CD14-positive monocyte (primary cell): ENCODE data around the gene CA10. TPM values are rescaled to one million over a fixed set of nuclear protein-coding genes. Genes with fewer than 3 reads are reported as not detected.

ENCODE experiments used
- DNase-seq, 3 donors: peaks; one replicate each; pipeline ENCODE4 v3.0.0-alpha.2; 2011 to 2022
- H2AFZ ChIP-seq: 2 replicates; pipeline ENCODE4 v1.6.0; 2012; ENCODE audit warnings: mild to moderate bottlenecking, low read depth, low read length, inconsistent platforms; ENCODE audit not compliant: insufficient read depth, poor library complexity, severe bottlenecking
- H3K27ac ChIP-seq, 2 donors: 1 replicate in 1 of 2; 2 replicates in 1 of 2; pipeline ENCODE4 v1.5.1; 2012 to 2013; ENCODE audit warnings: low read length in 2 of 2, control low read depth in 1 of 2, inconsistent platforms in 1 of 2, low read depth in 1 of 2, mild to moderate bottlenecking in 1 of 2
- H3K27me3 ChIP-seq, 2 donors: one replicate each; pipeline versions ENCODE4 v1.6.0 to v1.6.1; 2011 to 2013; ENCODE audit warnings: low read length in 2 of 2; ENCODE audit not compliant: control insufficient read depth in 2 of 2, insufficient read depth in 2 of 2
- H3K36me3 ChIP-seq, 2 donors: replicated peaks in 1 of 2; 1 replicate in 1 of 2; 2 replicates in 1 of 2; pipeline versions ENCODE4 v1.5.1 to v1.6.1; 2012 to 2013; ENCODE audit warnings: low read length in 2 of 2, control low read depth in 1 of 2, inconsistent platforms in 1 of 2, mild to moderate bottlenecking in 1 of 2; ENCODE audit not compliant: insufficient read depth in 2 of 2, control insufficient read depth in 1 of 2
- H3K4me1 ChIP-seq, 2 donors: 1 replicate in 1 of 2; 2 replicates in 1 of 2; pipeline versions ENCODE4 v1.5.1 to v1.6.1; 2012 to 2013; ENCODE audit warnings: low read length in 2 of 2, control low read depth in 1 of 2, inconsistent platforms in 1 of 2, mild to moderate bottlenecking in 1 of 2, moderate library complexity in 1 of 2; ENCODE audit not compliant: insufficient read depth in 2 of 2, control insufficient read depth in 1 of 2
- H3K4me2 ChIP-seq: replicated peaks from 2 replicates; pipeline ENCODE3; 2012; ENCODE audit warnings: low read length, moderate library complexity, mild to moderate bottlenecking; ENCODE audit not compliant: poor library complexity, severe bottlenecking; ENCODE audit errors: extremely low read depth
- H3K4me3 ChIP-seq, 3 experiments: fragments of 200-600 bp in 1 of 3; sonication (generic) in 1 of 3; replicated peaks in 1 of 3; 1 replicate in 2 of 3; 2 replicates in 1 of 3; pipeline ENCODE4 v1.5.1; 2011 to 2013; ENCODE audit warnings: low read length in 3 of 3, mild to moderate bottlenecking in 3 of 3, control low read depth in 2 of 3, low read depth in 2 of 3, inconsistent platforms in 1 of 3, moderate library complexity in 1 of 3
- H3K79me2 ChIP-seq: 2 replicates; pipeline ENCODE4 v1.6.0; 2012; ENCODE audit warnings: mild to moderate bottlenecking, control low read depth, inconsistent platforms, low read length, moderate library complexity; ENCODE audit not compliant: insufficient read depth
- H3K9ac ChIP-seq: 2 replicates; pipeline ENCODE4 v1.6.0; 2017; ENCODE audit warnings: low read length, mild to moderate bottlenecking; ENCODE audit not compliant: insufficient read depth, poor library complexity, severe bottlenecking
- H3K9me3 ChIP-seq, 2 donors: replicated peaks in 1 of 2; 1 replicate in 1 of 2; 2 replicates in 1 of 2; pipeline versions ENCODE4 v1.5.1 to v1.6.1; 2012 to 2013; ENCODE audit warnings: low read length in 2 of 2, control low read depth in 1 of 2; ENCODE audit not compliant: control insufficient read depth in 1 of 2, insufficient read depth in 1 of 2
- H4K20me1 ChIP-seq: 2 replicates; pipeline ENCODE4 v1.6.0; 2012; ENCODE audit warnings: mild to moderate bottlenecking, low read length, control low read depth, moderate library complexity; ENCODE audit not compliant: insufficient read depth
- H3K27ac Mint-ChIP-seq, 7 donors: one replicate each; pipeline ENCODE4 v1.8.0; 2020; ENCODE audit warnings: mild to moderate bottlenecking in 7 of 7, mixed read lengths in 7 of 7, moderate library complexity in 6 of 7, inconsistent platforms in 2 of 7
- H3K27me3 Mint-ChIP-seq, 3 donors: one replicate each; pipeline ENCODE4 v1.8.0; 2021 to 2022; ENCODE audit warnings: low read depth in 3 of 3, mild to moderate bottlenecking in 3 of 3, mixed read lengths in 3 of 3, moderate library complexity in 3 of 3, inconsistent platforms in 1 of 3
- H3K36me3 Mint-ChIP-seq, 2 donors: one replicate each; pipeline ENCODE4 v1.8.0; 2020; ENCODE audit warnings: mixed read lengths in 2 of 2, inconsistent platforms in 1 of 2, mild to moderate bottlenecking in 1 of 2
- H3K4me1 Mint-ChIP-seq: one replicate; pipeline ENCODE4 v1.8.0; 2020; ENCODE audit warnings: mild to moderate bottlenecking, mixed read lengths
- H3K4me3 Mint-ChIP-seq, 2 donors: one replicate each; pipeline ENCODE4 v1.8.0; 2020; ENCODE audit warnings: mild to moderate bottlenecking in 2 of 2, mixed read lengths in 2 of 2, moderate library complexity in 1 of 2
- H3K9me3 Mint-ChIP-seq, 7 donors: one replicate each; pipeline ENCODE4 v1.8.0; 2020 to 2022; ENCODE audit warnings: mixed read lengths in 7 of 7, mild to moderate bottlenecking in 6 of 7, moderate library complexity in 6 of 7, inconsistent platforms in 2 of 7
- WGBS: methylation state at CpG from one replicate; pipeline ENCODE4 v1.1.5; 2013; ENCODE audit warnings: missing lambda C conversion rate; ENCODE audit not compliant: insufficient coverage; 5-methylcytosine and 5-hydroxymethylcytosine counted together
- intact Hi-C, 2 donors: fragments of 100-400 bp; cut with micrococcal nuclease; formaldehyde crosslinking; loops; one replicate each; pipeline versions ENCODE4 v1.15.0 to v1.15.1; 2023
- polyA plus RNA-seq, 3 donors: library from polyadenylated mRNA; depleted of rRNA in 1 of 3; unstranded in 2 of 3; stranded (reverse) in 1 of 3; fragments of 300-500 nt in 2 of 3; fragments of >200 nt in 1 of 3; fragmentation: Illumina TruSeq in 2 of 3; gene quantifications; 1 replicate in 2 of 3; 2 replicates in 1 of 3; pipeline ENCODE4 v1.2.3, GENCODE V29; 2012 to 2021
- TF ChIP-seq, protein P1 (sequence below): fragments of 200-600 bp; IDR thresholded peaks from one replicate; pipeline ENCODE4 v1.8.0; 2022; ENCODE audit warnings: antibody characterized with exemption, mild to moderate bottlenecking

The CA10 gene
- polyA plus RNA-seq, 3 donors = not detected

DNA sequence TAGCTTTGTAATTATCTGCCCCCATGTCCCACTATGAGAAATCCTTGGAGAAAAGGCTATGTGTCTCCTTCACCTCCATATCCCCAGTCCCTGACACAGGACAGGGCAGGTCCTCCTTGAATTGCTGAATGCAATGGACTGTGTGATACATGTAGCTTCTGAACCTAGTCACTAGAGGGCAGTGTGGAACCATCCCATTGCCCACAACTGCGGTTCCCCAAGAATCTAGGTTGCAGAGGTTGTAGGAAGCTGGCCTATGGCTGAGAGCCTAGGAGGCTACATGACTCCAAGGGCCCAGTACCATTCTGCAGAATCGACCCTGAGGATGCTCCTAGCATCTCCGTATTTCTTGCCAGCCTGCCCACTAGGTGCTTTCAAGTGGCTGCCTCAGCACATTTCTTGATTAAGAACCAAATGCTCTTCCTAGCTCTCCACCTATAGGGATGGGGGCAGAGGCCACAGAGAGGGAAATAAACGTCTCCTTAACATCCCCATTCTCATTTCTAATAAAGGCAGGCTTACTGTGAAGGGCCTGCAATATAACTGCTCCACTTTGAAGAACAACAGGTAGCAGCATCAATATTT, 394.0 kb downstream of the CA10 start:
- Histone ChIP-seq H3K79me2 (no peaks in the 10 kb centered on the region), H3K4me2 (no peak overlapping the region), H2AFZ (no peak overlapping the region), H3K36me3 (no peaks in the 10 kb centered on the region), H3K4me1 (no peaks in the 10 kb centered on the region), H3K27me3 (no peaks in the 10 kb centered on the region), H4K20me1 (no peaks in the 10 kb centered on the region), H3K4me3 (no peak overlapping the region), H3K9ac (no peak overlapping the region), H3K9me3 (no peaks in the 10 kb centered on the region), H3K27ac (no peak overlapping the region)
- Mint-ChIP-seq H3K27ac (peak overlapping the region in 1 of 7 donors; percentile 13), H3K36me3 (no peaks in the 10 kb centered on the region), H3K9me3 (no peaks in the 10 kb centered on the region), H3K27me3 (peaks cover 2 to 9% (median 4%) of the 10 kb centered on the region in 3 donors), H3K4me3 (no peak overlapping the region), H3K4me1 (no peaks in the 10 kb centered on the region)
- 11% methylated on average over 3 of the region's 4 CpGs for WGBS
- DNase-seq = peak; percentile 13 to 30 (median 30)
- intact Hi-C loops = no loop called here
- TF ChIP-seq, protein P1, sequence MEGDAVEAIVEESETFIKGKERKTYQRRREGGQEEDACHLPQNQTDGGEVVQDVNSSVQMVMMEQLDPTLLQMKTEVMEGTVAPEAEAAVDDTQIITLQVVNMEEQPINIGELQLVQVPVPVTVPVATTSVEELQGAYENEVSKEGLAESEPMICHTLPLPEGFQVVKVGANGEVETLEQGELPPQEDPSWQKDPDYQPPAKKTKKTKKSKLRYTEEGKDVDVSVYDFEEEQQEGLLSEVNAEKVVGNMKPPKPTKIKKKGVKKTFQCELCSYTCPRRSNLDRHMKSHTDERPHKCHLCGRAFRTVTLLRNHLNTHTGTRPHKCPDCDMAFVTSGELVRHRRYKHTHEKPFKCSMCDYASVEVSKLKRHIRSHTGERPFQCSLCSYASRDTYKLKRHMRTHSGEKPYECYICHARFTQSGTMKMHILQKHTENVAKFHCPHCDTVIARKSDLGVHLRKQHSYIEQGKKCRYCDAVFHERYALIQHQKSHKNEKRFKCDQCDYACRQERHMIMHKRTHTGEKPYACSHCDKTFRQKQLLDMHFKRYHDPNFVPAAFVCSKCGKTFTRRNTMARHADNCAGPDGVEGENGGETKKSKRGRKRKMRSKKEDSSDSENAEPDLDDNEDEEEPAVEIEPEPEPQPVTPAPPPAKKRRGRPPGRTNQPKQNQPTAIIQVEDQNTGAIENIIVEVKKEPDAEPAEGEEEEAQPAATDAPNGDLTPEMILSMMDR = peak; percentile 88

DNA sequence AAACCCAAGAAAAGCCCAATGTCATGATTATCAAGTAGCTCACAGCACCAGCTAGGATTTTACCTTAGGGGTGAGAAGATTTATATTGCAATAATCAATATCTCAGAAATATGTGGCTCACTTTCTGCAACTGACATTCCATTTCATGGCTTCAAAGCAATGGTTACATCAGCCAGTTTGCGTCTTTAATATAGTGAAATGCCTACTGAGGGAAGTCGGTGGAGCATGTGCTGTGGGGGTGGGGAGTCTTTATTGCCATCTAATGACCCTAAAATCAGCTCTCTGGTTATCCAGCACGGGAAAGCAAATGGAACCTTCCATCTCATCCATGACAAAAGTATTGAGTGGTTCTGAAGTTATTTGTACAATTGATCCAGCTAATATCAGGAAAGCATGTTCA, 395.5 kb downstream of the CA10 start:
- WGBS = no CpG with 5 or more reads among the region's 3 CpGs
- Histone ChIP-seq H3K4me3 (no peak overlapping the region), H3K79me2 (no peaks in the 10 kb centered on the region), H4K20me1 (no peaks in the 10 kb centered on the region), H3K4me2 (no peak overlapping the region), H3K9me3 (no peaks in the 10 kb centered on the region), H3K36me3 (no peaks in the 10 kb centered on the region), H2AFZ (no peak overlapping the region), H3K27ac (no peak overlapping the region), H3K4me1 (no peaks in the 10 kb centered on the region), H3K9ac (no peak overlapping the region), H3K27me3 (no peaks in the 10 kb centered on the region)
- no peak overlapping the region for H3K27ac Mint-ChIP-seq
- intact Hi-C loops = no loop called here
- no peak overlapping the region for H3K4me3 Mint-ChIP-seq
- TF ChIP-seq, protein P1 = no peak
- H3K4me1 Mint-ChIP-seq = no peaks in the 10 kb centered on the region
- H3K9me3 Mint-ChIP-seq = no peaks in the 10 kb centered on the region
- no peak for DNase-seq
- H3K27me3 Mint-ChIP-seq = peaks cover 2 to 9% (median 4%) of the 10 kb centered on the region in 3 donors
- H3K36me3 Mint-ChIP-seq = no peaks in the 10 kb centered on the region
